CD8-positive, alpha-beta memory T cell (primary cell): ENCODE data around the gene SEZ6L2. TPM values are rescaled to one million over a fixed set of nuclear protein-coding genes. Genes with fewer than 3 reads are reported as not detected.

Experiments used
- CTCF ChIA-PET: fragments of 350-600 bp; sonication (Branson Sonifier 250); formaldehyde crosslinking; loops from one replicate; lab custom pipeline; 2021; ENCODE audit warnings: antibody characterized with exemption; lab: Charles Lee
- POLR2A ChIA-PET: fragments of 350-600 bp; sonication (Branson Sonifier 250); formaldehyde crosslinking; loops from one replicate; lab custom pipeline; 2021; ENCODE audit warnings: antibody characterized with exemption; lab: Charles Lee
- DNase-seq, 5 donors: peaks; one replicate each; pipeline versions ENCODE4 v3.0.0 to v3.0.0-alpha.2; 2020 to 2022; ENCODE audit warnings: mixed read lengths in 1 of 5
- H3K27ac ChIP-seq: one replicate; pipeline ENCODE4 v1.7.0; 2013; ENCODE audit warnings: low read depth, mild to moderate bottlenecking, low read length, moderate library complexity
- H3K27me3 ChIP-seq: 2 replicates; pipeline ENCODE4 v1.7.0; 2013; ENCODE audit warnings: low read length, mild to moderate bottlenecking; ENCODE audit not compliant: insufficient read depth, poor library complexity, severe bottlenecking
- H3K36me3 ChIP-seq: 2 replicates; pipeline ENCODE4 v1.7.0; 2013; ENCODE audit warnings: mild to moderate bottlenecking, low read length, moderate library complexity; ENCODE audit not compliant: insufficient read depth
- H3K4me1 ChIP-seq: 2 replicates; pipeline ENCODE4 v1.7.0; 2013; ENCODE audit warnings: mild to moderate bottlenecking, low read length, moderate library complexity; ENCODE audit not compliant: insufficient read depth
- H3K4me3 ChIP-seq: 2 replicates; pipeline ENCODE4 v1.7.0; 2013; ENCODE audit warnings: mild to moderate bottlenecking, low read length
- H3K9me3 ChIP-seq: 2 replicates; pipeline ENCODE4 v1.7.0; 2013; ENCODE audit warnings: mild to moderate bottlenecking, low read length
- H3K27ac Mint-ChIP-seq, 8 donors: one replicate each; pipeline ENCODE4 v1.8.0; 2020 to 2021; ENCODE audit warnings: mixed read lengths in 8 of 8, mild to moderate bottlenecking in 6 of 8, inconsistent platforms in 3 of 8, moderate library complexity in 3 of 8
- H3K27me3 Mint-ChIP-seq, 2 donors: one replicate each; pipeline ENCODE4 v1.8.0; 2020 to 2021; ENCODE audit warnings: mixed read lengths in 2 of 2, mild to moderate bottlenecking in 1 of 2, moderate library complexity in 1 of 2
- H3K36me3 Mint-ChIP-seq, 3 donors: one replicate each; pipeline ENCODE4 v1.8.0; 2020 to 2021; ENCODE audit warnings: mixed read lengths in 3 of 3, inconsistent platforms in 1 of 3, mild to moderate bottlenecking in 1 of 3
- H3K4me1 Mint-ChIP-seq, 3 donors: one replicate each; pipeline ENCODE4 v1.8.0; 2020 to 2021; ENCODE audit warnings: mixed read lengths in 3 of 3, inconsistent platforms in 1 of 3, mild to moderate bottlenecking in 1 of 3
- H3K4me3 Mint-ChIP-seq, 7 donors: one replicate each; pipeline ENCODE4 v1.8.0; 2020 to 2021; ENCODE audit warnings: mixed read lengths in 7 of 7, mild to moderate bottlenecking in 6 of 7, moderate library complexity in 4 of 7, inconsistent platforms in 2 of 7
- H3K9me3 Mint-ChIP-seq, 5 donors: one replicate each; pipeline ENCODE4 v1.8.0; 2020 to 2022; ENCODE audit warnings: mixed read lengths in 5 of 5, mild to moderate bottlenecking in 3 of 5, moderate library complexity in 2 of 5, inconsistent platforms in 1 of 5
- polyA plus RNA-seq: library from polyadenylated mRNA; unstranded; fragments of 300-500 nt; fragmentation: Illumina TruSeq; gene quantifications from one replicate; pipeline ENCODE4 v1.2.3, GENCODE V29; 2021
- total RNA-seq, 2 experiments: library from RNA; stranded (reverse); gene quantifications; one replicate each; pipeline ENCODE4 v1.2.3, GENCODE V29; 2021

Gene SEZ6L2
- total and polyA plus RNA-seq, 3 experiments from 2014 or later = 0.07 to 0.15 TPM; not detected in 1

DNA sequence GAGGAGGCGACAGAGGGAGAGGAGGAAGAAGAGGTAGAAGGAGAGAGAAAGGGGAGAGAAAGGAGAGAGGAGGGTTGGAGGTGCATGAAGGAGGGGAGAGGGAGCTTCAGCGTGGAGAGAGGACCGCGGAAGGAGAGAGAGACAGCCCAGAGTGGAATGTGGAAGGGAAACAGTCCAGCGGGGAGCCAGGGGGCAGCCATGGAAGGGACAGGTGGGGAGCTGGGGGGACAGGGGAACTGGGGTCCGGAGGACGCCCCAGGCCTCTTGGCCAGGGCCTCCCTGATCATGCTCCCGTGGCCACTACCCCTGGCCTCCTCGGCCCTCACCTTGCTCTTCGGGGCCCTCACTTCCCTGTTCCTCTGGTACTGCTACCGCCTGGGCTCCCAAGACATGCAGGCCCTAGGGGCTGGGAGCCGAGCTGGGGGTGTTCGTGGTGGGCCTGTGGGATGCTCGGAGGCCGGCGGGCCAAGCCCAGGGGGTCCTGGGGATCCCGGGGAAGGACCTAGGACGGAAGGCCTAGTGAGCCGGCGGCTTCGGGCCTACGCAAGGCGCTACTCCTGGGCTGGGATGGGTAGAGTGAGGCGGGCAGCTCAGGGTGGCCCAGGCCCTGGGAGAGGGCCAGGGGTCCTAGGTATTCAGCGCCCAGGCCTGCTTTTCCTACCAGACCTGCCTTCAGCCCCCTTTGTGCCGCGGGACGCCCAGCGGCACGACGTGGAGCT, 1.7 kb upstream of the SEZ6L2 start:
- Mint-ChIP-seq H3K36me3 (peaks cover 0 to 3% (median 0%) of the 10 kb centered on the region in 3 donors), H3K4me3 (peak overlapping the region; percentile 34 to 78 (median 62)), H3K27ac (peak overlapping the region in 1 of 8 donors; percentile 32), H3K4me1 (peaks cover 0 to 9% (median 5%) of the 10 kb centered on the region in 3 donors), H3K27me3 (peaks cover 13 to 22% of the 10 kb centered on the region in 2 donors), H3K9me3 (no peaks in the 10 kb centered on the region)
- H3K27ac ChIP-seq = no peak overlapping the region
- DNase-seq = no peak
- no peaks in the 10 kb centered on the region for H3K36me3 ChIP-seq
- ChIA-PET POLR2A (interaction anchor here (0.5 kb wide), 2 partner anchors 121 to 154 kb away, joined by 4 read pairs; no protein-coding TSS in a partner anchor), CTCF (no interaction called here)
- H3K9me3 ChIP-seq = no peaks in the 10 kb centered on the region
- no peak overlapping the region for H3K4me3 ChIP-seq
- peaks cover 7% of the 10 kb centered on the region for H3K4me1 ChIP-seq
- H3K27me3 ChIP-seq = peaks cover 23% of the 10 kb centered on the region

DNA sequence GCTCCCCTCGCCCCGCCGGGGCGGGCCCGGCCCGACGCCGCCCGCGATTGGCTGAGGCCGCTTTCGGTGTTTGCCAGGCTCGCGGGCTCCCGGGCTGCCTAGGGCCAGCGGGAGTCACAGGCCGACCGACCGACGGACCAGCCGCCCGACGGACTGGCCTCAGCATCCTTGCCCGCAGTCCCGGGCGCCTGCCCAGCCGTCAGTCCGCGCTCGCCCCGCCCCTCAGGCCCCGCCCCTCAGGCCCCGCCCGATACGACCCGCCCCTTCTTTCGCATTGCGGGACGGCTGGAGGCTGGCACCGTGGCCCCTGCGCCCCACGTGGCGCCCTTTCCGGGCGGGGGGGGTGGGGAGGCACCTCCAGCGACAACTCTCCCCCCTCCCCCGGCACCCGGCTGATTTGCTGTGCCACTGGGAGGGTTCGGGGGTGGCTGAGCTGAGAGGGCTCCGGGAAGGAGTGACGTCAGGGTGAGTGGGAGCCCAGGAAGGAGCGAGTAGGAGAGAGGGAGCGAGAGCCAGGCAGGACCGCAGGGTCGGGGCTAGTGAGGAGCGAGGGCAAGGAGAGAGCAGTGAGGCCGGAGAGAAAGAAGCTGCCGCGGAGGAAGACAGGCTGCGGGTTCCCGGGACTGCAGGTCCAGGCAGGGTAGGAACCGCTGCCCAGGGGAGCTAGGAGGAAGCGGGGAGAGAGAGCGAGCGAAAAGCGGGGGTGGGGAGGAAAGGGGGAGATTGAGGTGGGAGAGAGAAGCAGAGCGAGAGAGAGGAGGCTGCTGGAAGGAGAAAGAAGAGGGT, 945 bp upstream of the SEZ6L2 start, which contains the start of gene ASPHD1:
Gene ASPHD1 (plus strand): TSS at position 387 of the 786 bp plus-strand sequence. CDS start 484 bp downstream, outside the sequence.
- Mint-ChIP-seq H3K36me3 (peaks cover 0 to 3% (median 0%) of the 10 kb centered on the region in 3 donors), H3K4me3 (peak within 1 kb of the TSS; percentile 34 to 78 (median 62)), H3K27ac (peak within 1 kb of the TSS in 1 of 8 donors; percentile 32), H3K4me1 (peaks cover 0 to 9% (median 5%) of the 10 kb centered on the region in 3 donors), H3K9me3 (no peaks in the 10 kb centered on the region), H3K27me3 (peaks cover 16 to 29% of the 10 kb centered on the region in 2 donors)
- POLR2A ChIA-PET = interaction anchor here (0.5 to 1.0 kb wide), 4 partner anchors 79 to 234 kb away, joined by 3 to 4 read pairs (median 3); no protein-coding TSS in a partner anchor
- peaks cover 7% of the 10 kb centered on the region for H3K4me1 ChIP-seq
- peak; percentile 69 to 82 (median 71) for DNase-seq
- H3K27ac ChIP-seq = no peak within 1 kb of the TSS
- H3K27me3 ChIP-seq = peaks cover 24% of the 10 kb centered on the region
- H3K36me3 ChIP-seq = no peaks in the 10 kb centered on the region
- CTCF ChIA-PET = interaction anchor here (1.3 to 1.4 kb wide), 2 partner anchors 25 to 200 kb away, joined by 3 read pairs; partner anchors contain the start of gene KCTD13
- H3K9me3 ChIP-seq = no peaks in the 10 kb centered on the region
- peak within 1 kb of the TSS; percentile 47 for H3K4me3 ChIP-seq

DNA sequence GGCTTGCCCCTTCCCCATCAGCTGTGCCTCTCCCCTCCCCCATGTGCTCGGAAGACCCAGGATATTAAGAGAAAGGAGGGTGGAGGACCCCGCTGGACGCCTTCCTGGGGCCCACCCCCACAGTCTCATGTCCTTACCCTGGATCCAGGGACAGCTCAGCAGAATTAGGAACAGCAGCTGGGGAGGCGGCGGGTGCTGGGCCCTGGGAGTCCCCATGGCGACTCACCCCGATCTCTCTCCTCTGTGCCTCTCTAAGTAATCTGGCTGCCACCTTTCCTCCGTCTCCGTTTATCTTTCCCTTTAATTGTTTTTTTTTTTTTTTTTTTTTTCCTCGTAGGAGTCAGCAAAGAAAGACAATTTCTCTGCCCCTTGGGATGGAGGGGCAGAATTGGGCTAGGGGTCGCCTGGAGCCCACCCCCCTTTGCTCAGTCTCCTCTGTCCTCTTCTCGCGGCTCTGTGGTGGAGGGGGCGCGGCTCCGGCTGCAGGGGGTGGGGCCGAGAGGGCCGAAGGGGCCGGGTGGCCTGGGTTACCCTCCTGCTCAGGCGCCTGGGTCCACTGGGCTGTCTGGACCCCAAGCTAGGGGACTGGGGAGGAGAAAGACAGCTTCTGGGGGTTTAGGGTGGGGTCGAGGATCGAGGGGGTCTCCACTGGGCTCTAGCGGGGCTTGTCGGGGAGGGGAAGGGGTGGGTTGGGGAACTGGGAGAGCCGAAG, 390 bp downstream of the SEZ6L2 start:
- Mint-ChIP-seq H3K4me1 (peaks cover 0 to 9% (median 5%) of the 10 kb centered on the region in 3 donors), H3K27me3 (peaks cover 16 to 35% of the 10 kb centered on the region in 2 donors), H3K27ac (no peak overlapping the region), H3K4me3 (peak overlapping the region in 2 of 7 donors; percentile 22 to 68), H3K36me3 (peaks cover 0 to 3% (median 0%) of the 10 kb centered on the region in 3 donors), H3K9me3 (no peaks in the 10 kb centered on the region)
- H3K36me3 ChIP-seq = no peaks in the 10 kb centered on the region
- peaks cover 26% of the 10 kb centered on the region for H3K27me3 ChIP-seq
- CTCF ChIA-PET = interaction anchor here (1.3 to 1.4 kb wide), 2 partner anchors 27 to 198 kb away, joined by 3 read pairs; partner anchors contain the start of gene KCTD13
- DNase-seq = no peak
- no peaks in the 10 kb centered on the region for H3K9me3 ChIP-seq
- no peak overlapping the region for H3K27ac ChIP-seq
- POLR2A ChIA-PET = interaction anchor here (0.7 to 0.9 kb wide), 2 partner anchors 232 to 791 kb away, joined by 3 read pairs; no protein-coding TSS in a partner anchor
- peaks cover 7% of the 10 kb centered on the region for H3K4me1 ChIP-seq
- no peak overlapping the region for H3K4me3 ChIP-seq

DNA sequence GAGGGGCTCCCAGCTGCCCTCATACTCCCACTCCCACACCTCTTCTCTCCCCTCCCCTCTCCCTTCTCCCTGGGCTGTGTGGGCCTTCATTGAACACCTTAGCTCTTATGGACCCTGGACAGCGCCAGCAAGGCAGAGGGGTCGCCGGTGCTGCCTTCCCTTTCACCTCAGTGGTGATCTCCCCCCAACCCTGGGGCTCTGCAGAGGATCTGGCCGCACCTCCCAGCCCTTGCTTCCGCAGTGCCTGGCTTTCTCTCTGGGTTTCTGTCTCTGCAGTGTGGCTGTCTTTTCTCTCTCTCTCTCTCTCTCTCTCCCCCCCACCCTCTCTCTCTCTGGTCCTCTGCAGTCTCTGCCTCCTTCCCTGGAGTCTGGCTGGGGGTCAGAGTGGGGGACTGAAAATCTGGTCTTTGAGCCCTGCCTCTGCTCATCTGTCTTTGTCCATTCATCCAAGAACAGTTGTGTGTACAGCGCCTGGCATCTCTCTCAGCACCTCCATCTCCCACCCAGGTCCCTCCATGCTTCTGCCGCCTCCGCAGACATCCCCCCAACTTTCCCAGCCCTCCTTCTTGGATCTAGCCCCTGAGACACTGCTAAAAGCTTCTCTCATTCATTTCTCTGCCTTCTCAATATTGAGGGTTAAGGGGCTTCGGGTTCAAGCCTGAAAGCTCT, 1.1 kb downstream of the SEZ6L2 start:
- ChIA-PET POLR2A (interaction anchor here (0.7 kb wide), 1 partner anchor 792 kb away, joined by 3 read pairs; no protein-coding TSS in a partner anchor), CTCF (interaction anchor here (0.6 to 1.4 kb wide), 2 partner anchors 198 to 1406 kb away, joined by 3 read pairs; partner anchors contain the start of gene CLN3)
- no peaks in the 10 kb centered on the region for H3K9me3 Mint-ChIP-seq
- H3K9me3 ChIP-seq = no peaks in the 10 kb centered on the region
- no peak overlapping the region for H3K4me3 ChIP-seq
- peaks cover 26% of the 10 kb centered on the region for H3K27me3 ChIP-seq
- no peak overlapping the region for H3K27ac Mint-ChIP-seq
- H3K36me3 ChIP-seq = no peaks in the 10 kb centered on the region
- H3K27ac ChIP-seq = no peak overlapping the region
- H3K4me3 Mint-ChIP-seq = peak overlapping the region in 3 of 7 donors; percentile 10 to 68 (median 22)
- peaks cover 7% of the 10 kb centered on the region for H3K4me1 ChIP-seq
- peaks cover 13 to 35% of the 10 kb centered on the region in 2 donors for H3K27me3 Mint-ChIP-seq
- peaks cover 0 to 3% (median 0%) of the 10 kb centered on the region in 3 donors for H3K36me3 Mint-ChIP-seq
- DNase-seq = no peak
- peaks cover 0 to 9% (median 5%) of the 10 kb centered on the region in 3 donors for H3K4me1 Mint-ChIP-seq

DNA sequence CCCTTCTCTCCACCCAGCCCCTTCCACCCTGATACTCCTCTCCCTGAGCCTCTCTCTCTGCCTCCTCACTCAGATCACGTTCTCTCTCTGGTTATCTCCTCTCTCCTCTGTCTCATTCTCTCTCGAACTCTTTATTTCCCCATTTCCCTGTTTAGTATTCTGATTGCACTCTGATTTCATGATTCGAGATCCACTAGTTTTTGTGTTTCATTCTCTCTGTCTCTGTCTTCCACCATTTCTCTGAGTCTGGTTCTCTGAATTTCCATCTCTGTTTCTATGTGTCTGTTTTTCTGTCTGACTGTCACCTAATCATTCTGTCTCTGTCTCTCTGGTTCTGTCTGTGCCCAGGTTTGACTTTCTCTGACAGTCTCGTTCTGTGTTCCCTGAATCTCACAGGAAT, 2.0 kb downstream of the SEZ6L2 start:
- Mint-ChIP-seq H3K27ac (no peak overlapping the region), H3K27me3 (peaks cover 15 to 35% of the 10 kb centered on the region in 2 donors), H3K36me3 (peaks cover 0 to 3% (median 0%) of the 10 kb centered on the region in 3 donors), H3K4me3 (peak overlapping the region in 1 of 7 donors; percentile 24), H3K4me1 (peaks cover 0 to 9% (median 5%) of the 10 kb centered on the region in 3 donors), H3K9me3 (no peaks in the 10 kb centered on the region)
- Histone ChIP-seq H3K27ac (no peak overlapping the region), H3K27me3 (peaks cover 26% of the 10 kb centered on the region), H3K4me1 (peaks cover 7% of the 10 kb centered on the region), H3K36me3 (no peaks in the 10 kb centered on the region), H3K4me3 (no peak overlapping the region), H3K9me3 (no peaks in the 10 kb centered on the region)
- DNase-seq = no peak
- POLR2A ChIA-PET = no interaction called here
- CTCF ChIA-PET = no interaction called here

DNA sequence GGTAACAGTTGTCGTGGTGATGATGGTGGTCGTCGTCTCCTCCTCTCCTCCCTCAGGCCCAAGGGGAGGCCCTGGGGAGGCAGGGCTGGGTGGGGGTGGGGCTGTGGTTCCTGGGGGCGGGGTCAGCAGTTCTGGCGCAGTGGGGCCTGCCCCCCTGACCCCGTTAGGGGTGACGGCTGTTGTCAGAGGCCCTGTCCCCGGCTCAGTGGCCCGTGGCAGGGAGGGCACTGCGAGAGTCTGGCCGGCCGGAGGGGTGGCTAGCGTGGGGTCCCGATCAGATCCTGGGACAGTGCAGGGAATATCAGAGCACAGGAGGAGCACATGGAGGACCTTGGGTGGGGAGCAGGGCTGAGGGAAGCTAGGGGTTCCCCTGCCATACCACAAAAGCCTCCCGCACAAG, 2.5 kb downstream of the SEZ6L2 start:
- Histone ChIP-seq H3K27ac (no peak overlapping the region), H3K36me3 (no peaks in the 10 kb centered on the region), H3K4me3 (no peak overlapping the region), H3K9me3 (no peaks in the 10 kb centered on the region), H3K4me1 (peaks cover 7% of the 10 kb centered on the region), H3K27me3 (peaks cover 26% of the 10 kb centered on the region)
- peaks cover 0 to 3% (median 0%) of the 10 kb centered on the region in 3 donors for H3K36me3 Mint-ChIP-seq
- CTCF ChIA-PET = no interaction called here
- no peak for DNase-seq
- H3K27me3 Mint-ChIP-seq = peaks cover 15 to 35% of the 10 kb centered on the region in 2 donors
- POLR2A ChIA-PET = no interaction called here
- no peak overlapping the region for H3K27ac Mint-ChIP-seq
- peaks cover 0 to 9% (median 5%) of the 10 kb centered on the region in 3 donors for H3K4me1 Mint-ChIP-seq
- H3K4me3 Mint-ChIP-seq = peak overlapping the region in 1 of 7 donors; percentile 41
- no peaks in the 10 kb centered on the region for H3K9me3 Mint-ChIP-seq

DNA sequence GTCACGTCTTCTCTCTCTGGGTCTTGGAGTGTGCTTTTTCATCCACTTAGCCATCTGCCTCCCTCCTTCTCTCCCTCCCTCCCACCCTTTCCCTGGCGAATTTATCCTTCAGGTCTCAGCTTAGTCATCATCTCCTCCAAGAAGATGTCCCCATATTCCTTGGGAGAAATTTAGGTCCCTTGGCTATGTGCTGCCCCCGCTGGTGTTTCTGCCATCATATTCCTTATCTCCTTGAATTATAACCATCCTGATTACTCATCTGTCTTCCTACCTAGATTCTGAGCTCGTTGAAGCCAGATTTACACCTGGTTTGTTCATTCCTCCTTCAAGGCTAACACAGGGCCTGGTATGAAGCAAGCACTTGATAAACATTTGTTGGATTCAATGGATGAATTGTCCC, 5.0 kb downstream of the SEZ6L2 start:
- Histone ChIP-seq H3K4me3 (no peak overlapping the region), H3K4me1 (peaks cover 2% of the 10 kb centered on the region), H3K27ac (no peak overlapping the region), H3K36me3 (no peaks in the 10 kb centered on the region), H3K9me3 (no peaks in the 10 kb centered on the region), H3K27me3 (peaks cover 21% of the 10 kb centered on the region)
- Mint-ChIP-seq H3K27me3 (peaks cover 13 to 35% of the 10 kb centered on the region in 2 donors), H3K36me3 (peaks cover 0 to 3% (median 0%) of the 10 kb centered on the region in 3 donors), H3K27ac (no peak overlapping the region), H3K4me3 (peak overlapping the region in 1 of 7 donors; percentile 52), H3K9me3 (peaks cover 0 to 1% (median 0%) of the 10 kb centered on the region in 5 donors), H3K4me1 (peaks cover 0 to 5% (median 2%) of the 10 kb centered on the region in 3 donors)
- POLR2A ChIA-PET = no interaction called here
- DNase-seq = no peak
- CTCF ChIA-PET = interaction anchor here (0.6 kb wide), 1 partner anchor 45 kb away, joined by 3 read pairs; no protein-coding TSS in a partner anchor
